Measurements from ENCODE around the gene CHN1.

GRCh38 chr2:175035806-175036205, 30.6 kb upstream of the CHN1 start:
- TF ChIP-seq POLR2A (IDR thresholded peaks at IDR 0.05) (no peak), CTCF (IDR thresholded peaks at IDR 0.05) (no peak)

All from testis (tissue), 2 donors.